Activated naive CD4-positive, alpha-beta T cell treated with anti-CD3 and anti-CD28 coated beads, Interleukin-2, amount 50 U/mL, for 24 hours (primary cell): ENCODE data around the gene CMPK2.
A peak's percentile ranks its signal among the peaks of the same experiment; 100 is the strongest.
"Not testable (repeated sequence)": the region's sequence is repeated elsewhere in the genome, so short reads cannot be mapped to it uniquely, and the experiment has no call there.

Experiments used
- H3K27ac Mint-ChIP-seq: one replicate; pipeline ENCODE4 v1.8.0; 2021; ENCODE audit warnings: mild to moderate bottlenecking, mixed read lengths
- H3K27me3 Mint-ChIP-seq: one replicate; pipeline ENCODE4 v1.8.0; 2021; ENCODE audit warnings: mixed read lengths
- H3K36me3 Mint-ChIP-seq: one replicate; pipeline ENCODE4 v1.8.0; 2021; ENCODE audit warnings: mixed read lengths
- H3K4me1 Mint-ChIP-seq: one replicate; pipeline ENCODE4 v1.8.0; 2021; ENCODE audit warnings: mixed read lengths
- H3K4me3 Mint-ChIP-seq: one replicate; pipeline ENCODE4 v1.8.0; 2021; ENCODE audit warnings: mild to moderate bottlenecking, mixed read lengths
- H3K9me3 Mint-ChIP-seq: one replicate; pipeline ENCODE4 v1.8.0; 2021; ENCODE audit warnings: mixed read lengths

Gene CMPK2

GRCh38 chr2:6864231-6864754 lies 1.4 kb downstream of the CMPK2 start:
- H3K4me1 Mint-ChIP-seq = peaks cover 37% of the 10 kb centered on the region
- H3K4me3 Mint-ChIP-seq = peak overlapping the region; percentile 76
- H3K36me3 Mint-ChIP-seq = peaks cover 34% of the 10 kb centered on the region
- peaks cover 4% of the 10 kb centered on the region for H3K9me3 Mint-ChIP-seq
- no peaks in the 10 kb centered on the region for H3K27me3 Mint-ChIP-seq
- peak overlapping the region; percentile 41 for H3K27ac Mint-ChIP-seq

- peaks cover 6% of the 10 kb centered on the region for H3K9me3 Mint-ChIP-seq
- H3K4me1 Mint-ChIP-seq = peaks cover 37% of the 10 kb centered on the region
- H3K27ac Mint-ChIP-seq = no peak overlapping the region
- peaks cover 39% of the 10 kb centered on the region for H3K36me3 Mint-ChIP-seq
- H3K4me3 Mint-ChIP-seq = peak overlapping the region; percentile 76
- no peaks in the 10 kb centered on the region for H3K27me3 Mint-ChIP-seq
These were observed 1.9 kb downstream of the CMPK2 start for GRCh38 chr2:6863792-6864191.

- Mint-ChIP-seq H3K27me3 (no peaks in the 10 kb centered on the region), H3K9me3 (peaks cover 13% of the 10 kb centered on the region), H3K27ac (no peak overlapping the region), H3K36me3 (peaks cover 64% of the 10 kb centered on the region), H3K4me3 (no peak overlapping the region), H3K4me1 (peaks cover 45% of the 10 kb centered on the region)
These were observed 5.4 kb downstream of the CMPK2 start for GRCh38 chr2:6860296-6860695.

- Mint-ChIP-seq H3K4me1 (peaks cover 36% of the 10 kb centered on the region), H3K9me3 (peaks cover 13% of the 10 kb centered on the region), H3K36me3 (peaks cover 72% of the 10 kb centered on the region), H3K27ac (peak overlapping the region; percentile 0)
- H3K4me3 Mint-ChIP-seq, H3K27me3 Mint-ChIP-seq: not testable (repeated sequence)
These were observed 7.2 kb downstream of the CMPK2 start for GRCh38 chr2:6858466-6859027.

- Mint-ChIP-seq H3K27me3 (no peaks in the 10 kb centered on the region), H3K9me3 (peaks cover 9% of the 10 kb centered on the region), H3K36me3 (peaks cover 70% of the 10 kb centered on the region), H3K4me1 (peaks cover 35% of the 10 kb centered on the region), H3K4me3 (no peak overlapping the region), H3K27ac (no peak overlapping the region)
These were observed 9.2 kb downstream of the CMPK2 start for GRCh38 chr2:6856548-6856920.

- no peak overlapping the region for H3K4me3 Mint-ChIP-seq
- H3K4me1 Mint-ChIP-seq = peaks cover 35% of the 10 kb centered on the region
- H3K9me3 Mint-ChIP-seq = peaks cover 9% of the 10 kb centered on the region
- H3K36me3 Mint-ChIP-seq = peaks cover 70% of the 10 kb centered on the region
- H3K27me3 Mint-ChIP-seq = no peaks in the 10 kb centered on the region
- no peak overlapping the region for H3K27ac Mint-ChIP-seq
These were observed 9.7 kb downstream of the CMPK2 start for GRCh38 chr2:6855860-6856547.

GRCh38 chr2:6854416-6854815 lies 11.3 kb downstream of the CMPK2 start:
- Mint-ChIP-seq H3K9me3 (peaks cover 10% of the 10 kb centered on the region), H3K4me3 (no peak overlapping the region), H3K36me3 (peaks cover 68% of the 10 kb centered on the region), H3K4me1 (peaks cover 35% of the 10 kb centered on the region), H3K27me3 (no peaks in the 10 kb centered on the region), H3K27ac (no peak overlapping the region)

- H3K9me3 Mint-ChIP-seq = peaks cover 10% of the 10 kb centered on the region
- peaks cover 67% of the 10 kb centered on the region for H3K36me3 Mint-ChIP-seq
- H3K4me3 Mint-ChIP-seq = no peak overlapping the region
- H3K4me1 Mint-ChIP-seq = peaks cover 25% of the 10 kb centered on the region
- peak overlapping the region; percentile 2 for H3K27ac Mint-ChIP-seq
- H3K27me3 Mint-ChIP-seq = no peaks in the 10 kb centered on the region
These were observed 13.5 kb downstream of the CMPK2 start for GRCh38 chr2:6852195-6852594.

- H3K27me3 Mint-ChIP-seq = no peaks in the 10 kb centered on the region
- peaks cover 59% of the 10 kb centered on the region for H3K36me3 Mint-ChIP-seq
- H3K4me3 Mint-ChIP-seq = no peak overlapping the region
- peaks cover 1% of the 10 kb centered on the region for H3K4me1 Mint-ChIP-seq
- H3K27ac Mint-ChIP-seq = no peak overlapping the region
- peaks cover 18% of the 10 kb centered on the region for H3K9me3 Mint-ChIP-seq
These were observed 18.6 kb downstream of the CMPK2 start for GRCh38 chr2:6846967-6847681.

GRCh38 chr2:6846540-6846939 lies 19.2 kb downstream of the CMPK2 start:
- Mint-ChIP-seq H3K9me3 (peaks cover 18% of the 10 kb centered on the region), H3K27me3 (no peaks in the 10 kb centered on the region), H3K36me3 (peaks cover 57% of the 10 kb centered on the region), H3K27ac (no peak overlapping the region), H3K4me3 (no peak overlapping the region), H3K4me1 (no peaks in the 10 kb centered on the region)

GRCh38 chr2:6845903-6846302 lies 19.8 kb downstream of the CMPK2 start:
- peaks cover 55% of the 10 kb centered on the region for H3K36me3 Mint-ChIP-seq
- H3K27ac Mint-ChIP-seq = no peak overlapping the region
- no peak overlapping the region for H3K4me3 Mint-ChIP-seq
- peaks cover 18% of the 10 kb centered on the region for H3K9me3 Mint-ChIP-seq
- H3K4me1 Mint-ChIP-seq = no peaks in the 10 kb centered on the region
- no peaks in the 10 kb centered on the region for H3K27me3 Mint-ChIP-seq

- no peak overlapping the region for H3K4me3 Mint-ChIP-seq
- no peaks in the 10 kb centered on the region for H3K27me3 Mint-ChIP-seq
- H3K27ac Mint-ChIP-seq = no peak overlapping the region
- peaks cover 52% of the 10 kb centered on the region for H3K36me3 Mint-ChIP-seq
- H3K4me1 Mint-ChIP-seq = no peaks in the 10 kb centered on the region
- peaks cover 18% of the 10 kb centered on the region for H3K9me3 Mint-ChIP-seq
These were observed 20.4 kb downstream of the CMPK2 start for GRCh38 chr2:6845312-6845711.

GRCh38 chr2:6841537-6842287 lies 24.0 kb downstream of the CMPK2 start:
- H3K4me1 Mint-ChIP-seq = no peaks in the 10 kb centered on the region
- no peaks in the 10 kb centered on the region for H3K27me3 Mint-ChIP-seq
- peaks cover 8% of the 10 kb centered on the region for H3K9me3 Mint-ChIP-seq
- peaks cover 44% of the 10 kb centered on the region for H3K36me3 Mint-ChIP-seq
- no peak overlapping the region for H3K27ac Mint-ChIP-seq
- no peak overlapping the region for H3K4me3 Mint-ChIP-seq

GRCh38 chr2:6838673-6839319 lies 26.9 kb downstream of the CMPK2 start:
- Mint-ChIP-seq H3K9me3 (peaks cover 15% of the 10 kb centered on the region), H3K36me3 (peaks cover 37% of the 10 kb centered on the region), H3K27me3 (no peaks in the 10 kb centered on the region), H3K4me1 (peaks cover 13% of the 10 kb centered on the region), H3K4me3 (no peak overlapping the region), H3K27ac (no peak overlapping the region)

GRCh38 chr2:6835467-6835866 lies 30.2 kb downstream of the CMPK2 start:
- H3K4me1 Mint-ChIP-seq = peaks cover 21% of the 10 kb centered on the region
- peaks cover 49% of the 10 kb centered on the region for H3K36me3 Mint-ChIP-seq
- peak overlapping the region; percentile 21 for H3K4me3 Mint-ChIP-seq

More at GRCh38 chr2:6835467-6835866, 30.2 kb downstream of the CMPK2 start:
- Mint-ChIP-seq H3K9me3 (peaks cover 35% of the 10 kb centered on the region), H3K27ac (peak overlapping the region; percentile 63), H3K27me3 (no peaks in the 10 kb centered on the region)
